ENCODE results near the gene EP400.

DNA sequence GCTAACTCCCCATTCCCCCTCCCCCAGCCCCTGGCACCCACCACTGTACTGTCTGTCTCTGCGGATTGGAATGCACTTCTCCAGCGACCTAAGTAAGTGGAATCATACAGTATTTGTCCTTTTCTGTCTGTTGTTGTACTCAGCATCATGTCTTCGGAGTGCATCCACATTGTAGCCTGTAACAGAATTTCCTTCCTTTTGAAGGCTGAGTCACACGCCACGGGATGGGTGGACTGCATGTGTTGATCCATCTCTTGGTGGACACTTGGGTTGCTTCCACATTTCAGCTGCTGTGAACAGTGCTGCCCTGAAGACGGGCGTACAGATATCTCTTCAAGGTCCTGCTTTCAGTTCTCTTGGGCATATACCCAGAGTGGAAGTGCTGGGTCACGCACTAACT lies 160.0 kb downstream of the EP400 start:
- TF ChIP-seq POLR2A (IDR thresholded peaks at IDR 0.05; ENCODE audit: low read depth, low read length) = no peak
- TF ChIP-seq POLR2AphosphoS5 (IDR thresholded peaks at IDR 0.05; ENCODE audit: low read depth, low read length) = no peak

All from GM12891 (cell line).